ENCODE results near the gene KRTAP10-10.
"Not testable (repeated sequence)": the region's sequence is repeated elsewhere in the genome, so short reads cannot be mapped to it uniquely, and the experiment has no call there.

Gene KRTAP10-10

DNA sequence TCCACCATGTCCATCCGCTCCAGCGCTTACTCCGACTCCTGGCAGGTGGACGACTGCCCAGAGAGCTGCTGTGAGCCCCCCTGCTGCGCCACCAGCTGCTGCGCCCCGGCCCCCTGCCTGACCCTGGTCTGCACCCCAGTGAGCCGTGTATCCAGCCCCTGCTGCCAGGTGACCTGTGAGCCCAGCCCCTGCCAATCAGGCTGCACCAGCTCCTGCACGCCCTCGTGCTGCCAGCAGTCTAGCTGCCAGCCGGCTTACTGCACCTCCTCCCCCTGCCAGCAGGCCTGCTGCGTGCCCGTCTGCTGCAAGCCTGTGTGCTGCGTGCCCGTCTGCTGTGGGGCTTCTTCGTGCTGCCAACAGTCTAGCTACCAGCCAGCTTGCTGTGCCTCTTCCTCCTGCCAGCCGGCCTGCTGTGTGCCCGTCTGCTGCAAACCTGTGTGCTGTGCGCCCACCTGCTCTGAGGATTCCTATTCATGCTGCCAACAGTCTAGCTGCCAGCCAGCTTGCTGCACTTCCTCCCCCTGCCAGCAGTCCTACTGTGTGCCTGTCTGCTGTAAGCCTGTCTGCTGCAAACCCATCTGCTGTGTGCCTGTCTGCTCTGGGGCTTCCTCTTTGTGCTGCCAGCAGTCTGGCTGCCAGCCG lies 9.9 kb upstream of the KRTAP10-10 start:
- not testable (repeated sequence) for DNase-seq

DNA sequence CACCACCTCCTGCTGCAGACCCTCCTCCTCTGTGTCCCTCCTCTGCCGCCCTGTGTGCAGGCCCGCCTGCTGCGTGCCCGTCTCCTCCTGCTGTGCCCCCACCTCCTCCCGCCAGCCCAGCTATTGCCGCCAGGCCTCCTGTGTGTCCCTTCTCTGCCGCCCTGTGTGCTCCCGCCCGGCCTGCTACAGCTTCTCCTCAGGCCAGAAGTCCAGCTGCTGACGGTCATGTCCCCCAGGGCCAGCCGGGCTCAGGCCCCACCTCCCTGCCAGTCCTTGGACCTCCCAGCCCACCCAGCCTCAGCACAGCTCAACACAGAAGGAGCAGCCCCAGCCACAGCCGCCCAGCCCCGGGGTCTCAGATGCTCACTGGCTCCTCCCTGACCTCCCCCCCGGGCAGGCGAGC lies 9.3 kb upstream of the KRTAP10-10 start:
- not testable (repeated sequence) for DNase-seq

DNA sequence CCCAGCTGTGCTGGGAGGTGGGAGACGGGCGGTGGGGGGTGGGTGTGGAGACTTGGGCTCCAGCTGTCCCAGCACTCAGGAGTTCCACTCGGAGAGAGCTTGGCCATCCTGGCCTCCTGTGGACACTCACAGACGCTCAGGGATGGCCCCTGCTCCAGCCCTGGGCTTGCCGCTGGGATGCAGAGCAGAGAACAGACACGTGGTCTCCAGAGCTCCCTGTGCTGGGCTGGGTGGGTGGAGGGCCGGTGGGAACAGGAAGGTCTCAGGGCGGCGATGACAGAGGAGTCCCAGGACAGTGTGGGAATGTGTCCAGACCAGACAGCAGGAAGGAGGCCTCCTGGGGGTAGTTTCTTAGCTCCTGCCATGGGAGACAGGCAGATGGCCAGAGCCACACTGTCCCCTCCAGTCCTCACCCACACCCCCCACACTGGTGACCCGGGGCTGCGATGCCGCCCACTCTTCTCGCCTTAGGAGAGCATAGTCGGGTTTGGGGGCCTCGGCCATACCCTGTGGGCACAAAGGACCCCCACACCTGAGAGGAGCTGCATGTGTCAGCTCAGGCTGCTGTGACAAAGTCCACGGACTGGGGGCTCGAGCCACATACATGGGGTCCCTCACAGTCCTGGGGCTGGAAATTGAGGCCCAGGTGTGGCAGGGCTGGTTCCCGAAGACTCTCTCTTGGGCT lies 8.3 kb upstream of the KRTAP10-10 start:
- DNase-seq: no peak

DNA sequence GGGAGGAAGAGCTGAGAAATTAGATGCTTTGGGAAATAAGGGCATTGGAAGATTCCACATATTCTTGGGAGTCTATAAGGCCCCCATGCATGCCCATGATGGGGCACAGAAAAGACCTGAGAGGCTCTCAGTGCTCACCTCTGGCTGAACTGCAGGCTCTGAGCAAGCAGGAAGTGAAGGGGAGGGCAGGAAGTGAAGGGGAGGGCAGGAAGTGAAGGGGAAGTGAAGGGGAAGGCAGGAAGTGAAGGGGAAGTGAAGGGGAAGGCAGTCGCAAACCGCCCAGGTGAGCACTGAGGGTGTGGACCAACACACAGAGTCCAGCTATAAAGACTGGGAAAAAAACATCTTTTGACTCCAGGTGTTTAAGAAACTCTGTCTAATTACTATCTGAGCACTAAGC lies 6.7 kb upstream of the KRTAP10-10 start:
- no peak for DNase-seq

DNA sequence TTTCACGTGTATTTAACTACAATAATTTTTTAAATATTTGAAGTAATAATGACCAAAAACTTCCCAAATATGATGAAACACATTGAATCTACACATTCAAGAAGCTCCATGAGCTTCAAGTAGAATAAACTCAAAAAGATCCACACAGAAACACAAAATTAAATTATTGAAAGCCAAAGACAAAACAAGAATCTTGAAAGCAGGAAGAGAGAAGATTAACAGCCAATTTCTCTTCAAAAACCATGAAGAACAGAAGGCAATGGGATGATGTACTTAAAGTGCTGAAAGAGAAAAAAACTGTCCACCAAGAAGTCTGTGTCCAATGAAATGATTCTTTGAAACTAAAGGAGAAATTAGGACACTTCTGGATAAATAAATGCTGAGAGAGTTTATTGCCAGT lies 5.1 kb upstream of the KRTAP10-10 start:
- no peak for DNase-seq

DNA sequence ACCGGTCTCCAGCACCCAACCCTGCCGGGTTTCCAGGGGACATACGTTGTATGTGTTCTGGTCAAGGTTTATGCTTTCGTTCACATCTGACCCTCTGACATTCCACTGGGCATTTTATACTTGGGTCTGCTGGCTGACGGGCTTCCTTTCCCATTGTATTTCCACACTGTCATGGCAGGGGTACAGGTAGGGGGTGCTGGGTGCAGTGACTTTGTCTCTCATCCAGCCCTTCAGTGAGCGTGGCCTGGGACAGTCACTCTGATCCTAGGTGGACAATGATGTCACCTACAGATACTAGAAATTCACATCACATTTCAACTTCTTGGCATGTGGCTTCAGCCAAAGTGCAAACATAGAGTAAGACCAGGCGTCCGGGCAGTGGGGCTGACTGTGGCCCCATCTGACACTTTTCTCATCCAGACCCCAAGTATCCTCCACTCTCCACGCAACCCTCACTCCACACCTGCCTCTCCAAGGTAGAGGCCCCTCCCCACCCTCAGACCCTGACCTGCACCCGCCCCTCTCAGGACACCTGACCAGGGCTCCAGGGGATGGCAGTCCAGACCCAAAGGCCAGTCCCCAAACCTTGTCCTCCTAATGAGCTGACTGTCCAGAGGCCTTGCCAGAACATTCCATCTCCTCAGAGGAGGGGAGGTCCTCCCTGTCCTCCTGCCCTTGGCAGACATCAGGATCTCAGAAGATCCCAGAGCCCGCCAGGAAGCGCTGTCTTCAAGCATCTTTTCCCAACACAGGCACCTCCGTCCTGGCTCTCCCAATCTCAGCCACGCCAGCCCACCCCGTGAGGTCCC lies 743 bp upstream of the KRTAP10-10 start:
- DNase-seq: no peak

DNA sequence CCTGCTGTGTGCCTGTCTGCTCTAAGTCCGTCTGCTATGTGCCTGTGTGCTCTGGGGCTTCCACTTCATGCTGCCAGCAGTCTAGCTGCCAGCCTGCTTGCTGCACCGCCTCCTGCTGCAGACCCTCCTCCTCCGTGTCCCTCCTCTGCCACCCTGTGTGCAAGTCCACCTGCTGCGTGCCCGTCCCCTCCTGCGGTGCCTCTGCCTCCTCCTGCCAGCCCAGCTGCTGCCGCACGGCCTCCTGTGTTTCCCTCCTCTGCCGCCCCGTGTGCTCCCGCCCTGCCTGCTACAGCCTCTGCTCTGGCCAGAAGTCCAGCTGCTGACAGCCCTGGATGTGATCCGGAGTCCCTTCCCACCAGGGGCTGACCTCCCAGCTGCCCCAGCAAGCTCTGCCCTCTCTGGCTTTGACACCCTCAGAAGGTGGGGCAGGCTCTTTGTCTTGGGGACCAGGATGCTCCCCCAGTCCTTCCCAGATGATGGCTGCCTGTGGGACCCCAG lies 744 bp downstream of the KRTAP10-10 start:
- not testable (repeated sequence) for DNase-seq

DNA sequence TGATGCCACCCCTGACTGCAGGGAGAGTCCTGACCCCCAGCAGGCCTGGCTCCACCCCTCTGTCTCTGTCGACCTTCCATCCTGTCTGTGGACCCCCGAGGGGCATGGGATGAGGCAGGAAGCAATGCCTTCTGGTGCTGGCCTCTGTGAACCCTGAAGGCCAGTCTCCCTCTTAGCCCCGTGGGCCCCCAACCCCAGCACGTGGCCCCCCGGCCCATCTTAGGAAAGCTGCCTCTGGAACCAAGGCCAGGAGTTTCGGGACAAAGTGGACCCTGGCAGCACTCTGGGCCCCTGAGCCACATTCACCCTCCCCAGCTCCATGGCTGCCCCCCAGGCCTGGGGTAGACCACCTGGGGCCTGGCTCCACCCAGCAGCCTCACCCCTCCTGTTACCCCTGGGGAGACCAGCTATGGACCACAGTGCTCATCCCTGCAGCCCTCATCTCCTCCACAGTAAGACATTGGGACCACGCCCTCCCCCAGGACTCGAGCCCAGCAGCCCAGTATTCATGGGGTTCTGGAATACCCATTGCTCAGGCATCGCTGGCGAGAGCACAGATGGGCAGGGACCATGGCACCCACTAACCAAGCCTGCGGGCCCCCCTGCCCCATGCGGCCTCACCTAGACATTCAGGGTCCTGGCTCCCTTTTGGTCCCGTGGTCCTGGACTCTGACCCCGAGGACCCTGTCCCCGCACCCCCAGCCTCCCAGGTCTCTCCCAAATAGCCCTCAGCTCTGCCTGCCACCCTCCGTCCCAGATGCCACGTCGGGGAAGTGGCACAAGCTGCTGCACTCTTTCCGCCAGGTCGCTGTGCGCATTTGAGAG lies 1.6 kb downstream of the KRTAP10-10 start:
- DNase-seq: not testable (repeated sequence)

DNA sequence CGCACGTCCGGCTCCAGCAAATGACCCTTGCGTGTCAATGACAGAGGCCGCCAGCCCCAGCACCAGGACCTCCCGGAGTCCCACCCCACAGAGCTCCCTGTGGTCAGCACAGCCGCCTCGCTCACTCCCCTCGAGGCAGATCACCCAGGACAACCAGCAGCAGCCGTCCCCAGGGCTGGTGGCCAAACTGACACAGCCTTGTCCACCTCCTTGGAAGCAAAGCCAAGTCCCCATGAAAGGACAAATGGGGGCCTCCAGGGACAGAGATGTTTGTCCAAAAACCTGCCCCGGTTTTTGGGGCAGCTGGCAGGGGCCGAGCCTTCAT lies 2.1 kb downstream of the KRTAP10-10 start:
- DNase-seq: no peak

DNA sequence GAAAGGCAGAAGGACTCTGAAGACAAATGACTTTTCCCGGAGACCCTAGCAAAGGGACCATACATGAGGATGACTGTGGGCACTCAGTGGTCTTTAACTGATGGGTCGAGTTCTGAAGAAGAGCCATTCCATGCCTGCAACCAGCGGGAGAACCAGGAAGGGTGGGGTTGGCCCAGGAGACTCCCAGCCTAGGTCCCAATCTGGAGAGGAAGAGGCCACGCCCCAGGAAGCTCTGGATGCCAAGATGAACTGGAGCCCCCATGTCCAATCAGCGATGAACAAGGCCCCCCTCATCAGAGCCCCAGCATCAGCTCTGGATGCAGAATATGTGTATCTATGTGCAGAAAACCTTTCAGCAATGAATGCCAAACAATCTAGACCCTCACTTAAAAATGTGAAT lies 3.6 kb downstream of the KRTAP10-10 start:
- no peak for DNase-seq

DNA sequence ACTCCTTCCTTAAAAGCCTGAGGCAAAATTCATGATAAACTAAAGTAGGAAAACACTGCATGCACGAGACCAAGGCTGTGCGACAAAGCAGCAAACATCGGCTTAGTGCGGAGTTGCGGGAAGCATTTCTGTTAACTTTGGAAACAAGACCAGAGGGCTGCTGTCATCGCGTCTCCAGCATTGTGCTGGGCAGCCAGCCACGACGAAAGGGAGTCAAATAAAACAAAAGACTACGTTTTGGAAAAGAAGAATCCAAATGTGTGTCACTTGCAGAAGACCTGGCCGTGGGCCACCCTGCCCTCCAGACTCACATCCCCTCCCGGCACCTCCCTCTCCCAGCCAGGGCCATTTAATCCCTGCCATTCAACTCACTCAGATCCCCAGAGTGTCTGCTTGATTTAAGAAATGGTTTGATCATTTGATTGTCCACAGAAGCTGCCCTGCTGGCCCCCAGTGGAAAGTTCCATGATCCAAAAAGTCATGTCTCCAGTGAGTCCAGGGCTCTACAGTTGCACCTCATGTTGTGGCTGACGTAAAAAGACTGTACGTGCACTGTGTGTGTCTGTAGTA lies 6.7 kb downstream of the KRTAP10-10 start:
- DNase-seq: no peak

DNA sequence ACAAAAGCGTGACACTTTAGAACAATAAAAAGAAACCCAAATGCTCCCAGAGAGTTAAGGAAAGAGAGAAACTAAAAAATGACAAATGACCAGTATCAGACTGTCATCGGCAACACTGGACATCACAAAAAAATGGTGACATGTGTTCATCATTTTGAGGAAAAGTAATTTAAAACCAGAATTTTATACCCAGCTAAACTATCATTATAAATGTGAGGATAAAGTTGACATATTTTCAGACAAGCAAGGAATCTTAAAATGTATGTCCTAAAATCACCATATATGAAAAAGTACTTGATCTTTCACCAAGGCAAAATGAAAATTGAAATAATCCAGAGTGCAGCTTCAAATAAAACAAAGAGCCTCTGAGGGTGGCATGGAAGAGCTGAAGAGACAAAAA lies 7.7 kb downstream of the KRTAP10-10 start:
- DNase-seq: no peak

DNA sequence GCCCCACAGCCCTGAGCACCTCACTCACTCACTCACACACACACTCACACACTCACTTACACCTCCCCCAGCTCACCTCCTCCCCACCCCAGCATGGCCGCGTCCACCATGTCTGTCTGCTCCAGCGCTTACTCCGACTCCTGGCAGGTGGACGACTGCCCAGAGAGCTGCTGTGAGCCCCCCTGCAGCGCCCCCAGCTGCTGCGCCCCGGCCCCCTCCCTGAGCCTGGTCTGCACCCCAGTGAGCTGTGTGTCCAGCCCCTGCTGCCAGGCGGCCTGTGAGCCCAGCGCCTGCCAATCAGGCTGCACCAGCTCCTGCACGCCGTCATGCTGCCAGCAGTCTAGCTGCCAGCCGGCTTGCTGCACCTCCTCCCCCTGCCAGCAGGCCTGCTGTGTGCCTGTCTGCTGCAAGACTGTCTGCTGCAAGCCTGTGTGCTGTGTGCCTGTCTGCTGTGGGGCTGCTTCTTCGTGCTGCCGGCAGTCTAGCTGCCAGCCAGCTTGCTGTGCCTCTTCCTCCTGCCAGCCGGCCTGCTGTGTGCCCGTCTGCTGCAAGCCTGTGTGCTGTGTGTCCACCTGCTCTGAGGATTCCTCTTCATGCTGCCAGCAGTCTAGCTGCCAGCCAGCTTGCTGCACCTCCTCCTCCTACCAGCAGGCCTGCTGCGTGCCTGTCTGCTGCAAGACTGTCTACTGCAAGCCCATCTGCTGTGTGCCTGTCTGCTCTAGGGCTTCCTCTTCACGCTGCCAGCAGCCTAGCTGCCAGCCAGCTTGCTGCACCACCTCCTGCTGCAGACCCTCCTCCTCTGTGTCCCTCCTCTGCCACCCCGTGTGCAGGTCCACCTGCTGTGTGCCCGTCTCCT lies 9.4 kb downstream of the KRTAP10-10 start, which contains the start of gene KRTAP10-11:
Gene KRTAP10-11, plus strand, starts transcription at position 49 of the 856 bp plus-strand sequence. Its CDS starts 45 bp downstream, at position 94.
- not testable (repeated sequence) for DNase-seq

DNA sequence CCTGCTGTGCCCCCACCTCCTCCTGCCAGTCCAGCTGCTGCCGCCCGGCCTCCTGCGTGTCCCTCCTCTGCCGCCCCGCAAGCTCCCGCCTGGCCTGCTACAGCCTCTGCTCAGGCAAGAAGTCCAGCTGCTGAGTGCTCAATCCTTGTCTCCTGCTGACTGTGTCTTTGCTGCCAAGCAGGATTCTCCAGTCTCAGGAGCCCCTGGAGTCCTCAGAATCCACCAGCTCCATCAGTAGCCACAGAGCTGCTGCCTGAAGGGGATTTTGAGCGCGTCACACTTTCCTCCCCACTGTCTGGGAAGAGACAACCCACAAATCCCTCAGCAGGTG lies 10.0 kb downstream of the KRTAP10-10 start:
- DNase-seq: no peak

DNA sequence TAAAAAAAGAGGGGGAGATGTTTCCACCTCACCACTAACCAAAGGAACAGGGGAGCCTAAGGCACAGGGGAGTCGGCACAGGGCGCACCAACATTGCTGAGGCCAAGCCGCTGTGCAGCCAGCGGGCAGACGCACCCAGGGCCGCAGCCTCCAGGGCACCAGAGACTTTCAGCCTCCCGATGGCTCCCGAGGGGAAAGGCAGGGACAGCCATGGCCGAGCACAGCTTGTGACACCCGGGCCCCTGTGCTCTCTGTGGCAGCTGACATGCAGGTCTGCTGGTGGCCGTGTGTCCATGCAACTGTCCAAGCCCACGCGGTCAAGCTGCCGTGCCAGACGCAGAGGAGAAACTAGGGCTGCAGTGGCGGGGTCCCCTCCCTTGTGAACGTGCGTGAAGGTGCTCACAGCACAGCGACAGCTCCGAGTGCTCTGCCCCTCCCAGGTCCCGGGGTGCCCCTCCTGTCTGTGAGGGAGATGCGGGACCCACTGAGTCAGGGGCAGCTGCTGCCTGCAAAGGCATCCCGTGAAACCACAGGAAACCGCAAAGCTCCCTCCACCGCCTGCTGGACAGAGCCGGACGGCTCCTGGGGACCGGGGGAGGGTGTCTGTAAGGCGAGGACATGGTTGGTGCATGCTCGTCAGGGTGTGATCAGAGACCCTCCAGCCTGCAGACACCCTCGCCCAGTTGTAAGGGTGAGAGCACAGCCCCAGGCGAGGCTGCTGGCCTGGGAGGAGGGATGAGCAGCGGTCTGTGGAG lies 11.6 kb downstream of the KRTAP10-10 start:
- no peak for DNase-seq

DNA sequence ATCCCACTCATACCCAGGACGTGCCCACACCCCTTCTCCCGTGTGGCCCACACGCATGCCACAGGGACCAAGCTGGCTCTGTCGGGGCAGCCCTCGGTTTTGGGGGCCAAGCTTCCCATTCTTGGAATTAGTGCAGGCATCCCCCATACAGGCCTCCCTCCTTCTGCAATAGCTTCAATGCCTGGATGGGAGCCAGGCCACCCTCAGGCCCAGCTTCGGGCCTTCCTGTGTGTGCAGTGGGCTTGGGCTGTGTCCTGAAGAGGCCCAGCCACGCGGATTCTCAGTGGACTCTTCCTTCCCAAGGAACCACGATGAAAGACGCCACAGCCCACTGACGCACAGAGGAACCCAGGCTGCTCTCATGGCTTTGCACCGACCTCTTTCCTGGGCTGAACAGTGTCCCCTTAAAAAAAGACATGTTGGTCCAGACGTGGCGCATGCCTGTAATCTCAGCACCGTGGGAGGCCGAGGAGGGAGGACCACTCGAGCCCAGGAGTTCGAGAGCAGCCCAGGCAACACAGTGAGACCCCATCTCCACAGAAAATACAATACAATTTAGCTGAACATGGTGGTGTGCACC lies 12.5 kb downstream of the KRTAP10-10 start:
- DNase-seq: no peak

DNA sequence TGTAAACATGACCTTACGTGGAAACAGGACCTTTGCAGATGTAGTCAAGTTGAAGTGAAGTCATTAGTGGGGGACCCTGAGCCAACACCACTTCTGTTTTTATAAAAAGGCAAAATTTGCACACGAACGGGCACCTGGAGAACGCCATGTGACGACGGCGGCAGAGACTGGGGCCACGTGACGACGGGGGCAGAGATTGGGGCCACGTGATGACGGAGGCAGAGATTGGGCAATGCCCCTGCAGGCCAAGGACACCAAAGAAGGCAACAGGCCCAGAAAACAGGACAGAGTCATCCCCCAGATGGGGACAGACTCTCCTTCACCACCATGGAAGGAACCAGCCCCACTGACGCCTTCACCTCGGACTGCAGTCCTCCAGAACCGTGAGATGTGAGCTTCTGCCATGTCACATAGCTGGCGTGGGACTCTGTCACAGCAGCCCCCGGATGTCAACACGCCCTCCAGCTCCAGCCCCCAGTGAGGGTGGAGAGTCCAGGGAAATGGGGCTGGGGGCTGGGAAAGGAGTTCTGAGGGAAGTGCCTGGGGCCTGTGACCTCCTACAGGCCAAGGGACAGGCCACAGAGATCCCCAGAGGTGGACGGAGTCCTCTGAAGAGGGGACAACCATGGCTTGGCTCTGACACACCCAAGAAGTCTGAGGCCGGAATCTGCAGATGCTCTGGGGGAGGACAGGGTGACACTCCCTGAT lies 13.3 kb downstream of the KRTAP10-10 start:
- DNase-seq: no peak

DNA sequence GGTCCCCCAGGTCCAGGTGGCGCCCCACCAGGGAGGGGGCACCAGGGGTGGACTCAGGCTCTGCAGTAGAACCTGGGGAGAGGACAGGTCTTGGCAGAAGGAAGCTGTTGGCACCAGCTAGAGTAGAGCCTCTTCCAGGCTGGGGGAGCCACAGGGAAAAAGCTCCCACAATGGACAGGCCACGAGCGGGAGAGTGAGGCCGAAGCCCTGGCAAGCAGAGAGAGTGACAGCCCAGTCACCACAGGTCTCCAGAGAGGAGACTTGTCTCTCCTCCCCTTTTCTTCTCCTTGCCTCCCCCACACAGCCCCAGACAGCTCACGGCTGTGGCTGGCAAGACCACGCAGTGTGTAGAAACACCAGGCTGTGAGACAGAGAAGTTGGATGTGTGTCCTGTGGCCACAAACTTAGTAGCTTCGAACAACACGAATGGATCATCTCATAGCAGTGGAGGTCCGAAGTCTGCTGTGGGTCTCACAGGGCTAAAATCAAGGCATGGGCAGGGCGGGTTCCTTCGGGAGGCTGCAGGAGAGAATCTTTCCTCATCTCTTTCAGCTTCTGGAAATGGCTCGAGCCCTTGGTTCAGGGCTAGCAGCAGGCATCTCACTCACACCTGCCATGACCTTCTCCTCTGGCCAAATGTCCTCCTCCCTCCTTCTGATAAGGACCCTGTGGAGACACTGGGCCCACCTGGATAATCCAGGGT lies 14.0 kb downstream of the KRTAP10-10 start:
- DNase-seq: no peak

DNA sequence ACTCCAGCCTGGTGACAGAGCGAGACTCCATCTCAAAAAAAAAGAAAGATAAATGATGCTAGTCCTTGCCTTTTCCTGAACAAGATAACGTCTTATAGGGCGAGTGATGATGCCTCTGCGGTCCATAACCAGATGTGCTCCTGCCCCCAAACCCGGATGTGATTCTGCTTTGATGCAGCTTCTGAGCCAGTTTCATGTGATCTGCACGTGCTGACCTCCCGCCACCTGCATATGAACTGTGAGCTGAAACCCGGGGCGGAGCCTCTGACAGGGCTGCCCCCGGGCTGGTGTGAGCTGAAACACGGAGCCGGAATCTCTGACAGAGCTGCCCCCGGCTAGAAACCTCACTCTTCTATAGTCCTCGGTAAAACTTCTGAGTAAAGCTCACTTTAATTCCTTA lies 16.0 kb downstream of the KRTAP10-10 start:
- no peak for DNase-seq
